OCI-M2 (cell line): ENCODE measurements around the gene EEF2K.
"Not testable (repeated sequence)": the region's sequence is repeated elsewhere in the genome, so short reads cannot be mapped to it uniquely, and the experiment has no call there.

ENCODE experiments used
- DNase-seq: peaks from one replicate; lab custom pipeline; 2025; ENCODE audit not compliant: unreplicated experiment; lab: John Stamatoyannopoulos, UW

EEF2K gene

DNA sequence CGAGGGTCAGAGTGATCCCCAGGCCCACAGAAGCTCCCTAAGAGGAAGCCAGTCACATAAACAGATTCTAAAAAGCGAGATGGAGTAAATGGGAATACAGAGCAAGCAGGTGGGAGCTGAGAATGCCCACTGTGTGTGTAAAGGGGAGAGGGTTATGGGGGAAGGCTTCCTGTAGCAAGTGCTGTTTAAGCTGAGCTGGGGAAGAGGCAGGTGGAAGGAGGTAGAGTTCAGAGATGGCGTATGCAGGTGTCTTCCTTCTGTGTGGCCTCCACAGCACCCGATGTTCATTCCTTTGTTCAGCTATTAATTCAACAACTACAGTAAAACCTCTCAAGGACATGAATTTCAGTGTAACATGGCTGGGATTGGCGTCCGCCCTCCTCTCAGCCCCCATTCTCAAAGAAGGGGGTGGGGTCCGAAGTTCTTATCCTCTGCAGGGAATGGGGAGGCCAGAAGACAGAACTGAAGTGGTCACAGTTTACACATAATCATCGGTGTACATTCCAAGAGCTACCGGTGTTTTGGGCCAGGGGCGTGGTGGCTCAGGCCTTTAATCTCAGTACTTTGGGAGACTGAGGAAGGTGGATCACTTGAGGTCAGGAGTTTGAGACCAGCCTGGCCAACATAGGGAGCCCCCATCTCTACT, 1.8 kb downstream of the EEF2K start:
- DNase-seq = no peak

GRCh38 chr16:22210285-22210684, 4.2 kb downstream of the EEF2K start:
- DNase-seq = no peak

DNA sequence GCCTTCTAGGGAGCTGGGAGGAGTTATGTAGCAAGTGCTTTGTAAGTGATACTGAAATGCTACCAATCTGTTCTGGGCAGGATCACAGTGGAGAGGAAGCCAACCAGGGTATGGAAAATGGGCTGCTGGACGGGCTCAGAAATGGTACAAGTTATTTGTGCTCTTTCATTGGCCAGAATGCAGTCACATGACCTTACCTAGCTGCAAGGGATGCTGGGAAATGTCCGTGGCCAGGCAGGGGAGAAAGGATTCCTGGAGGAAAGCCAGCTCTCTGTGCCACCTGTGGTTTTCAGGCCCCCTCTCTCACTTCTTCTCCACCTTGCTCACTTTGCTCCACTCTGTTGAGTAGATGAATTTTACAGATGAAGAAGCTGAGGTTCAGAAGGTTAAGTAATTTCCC, 4.8 kb downstream of the EEF2K start:
- no peak for DNase-seq

DNA sequence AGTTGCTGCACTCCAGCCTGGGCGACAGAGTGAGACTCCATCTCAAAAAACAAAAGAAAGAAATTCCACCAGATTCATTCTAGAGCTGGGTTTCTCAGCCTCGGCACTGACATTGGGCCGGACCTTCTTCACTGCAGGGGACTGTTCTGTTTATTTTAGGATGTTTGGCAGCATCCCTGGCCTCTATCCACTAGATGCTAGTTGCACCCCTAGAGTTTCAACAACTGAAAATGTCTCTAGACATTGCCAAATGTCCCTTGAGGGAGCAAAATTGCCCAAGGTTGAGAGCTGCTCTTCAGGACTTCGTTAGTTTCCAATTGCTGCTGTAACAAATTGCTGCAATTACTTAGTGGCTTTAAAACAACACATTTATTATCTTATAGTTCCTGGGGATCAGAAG, 7.2 kb downstream of the EEF2K start:
- DNase-seq = no peak

GRCh38 chr16:22213801-22214200, 7.7 kb downstream of the EEF2K start:
- no peak for DNase-seq

- DNase-seq = no peak
Observed at GRCh38 chr16:22214402-22214801, 8.3 kb downstream of the EEF2K start.

DNA sequence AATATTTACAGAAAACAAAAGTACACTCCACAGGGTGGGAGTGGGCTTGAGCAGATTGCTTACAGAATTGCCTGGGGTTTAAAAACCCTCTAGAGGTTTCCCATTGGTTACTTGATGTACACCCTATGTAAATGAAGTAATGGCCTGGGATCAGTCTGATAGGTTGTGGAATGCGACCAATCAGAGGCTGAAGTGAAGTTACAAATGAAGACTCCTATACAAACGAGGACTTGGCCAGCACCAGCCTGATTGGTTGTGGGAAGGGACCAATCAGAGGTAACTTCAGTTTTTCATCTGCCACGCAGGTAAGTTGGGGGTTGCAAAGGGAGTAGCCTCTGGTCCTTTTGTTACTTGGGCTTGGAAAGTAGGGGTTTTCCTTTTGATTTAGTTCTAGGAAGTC, 8.8 kb downstream of the EEF2K start:
- no peak for DNase-seq

GRCh38 chr16:22216191-22216831, 10.2 kb downstream of the EEF2K start:
- DNase-seq = no peak

GRCh38 chr16:22216832-22217225, 10.8 kb downstream of the EEF2K start:
- DNase-seq = not testable (repeated sequence)

GRCh38 chr16:22217890-22218730, 12.0 kb downstream of the EEF2K start:
- DNase-seq = no peak

DNA sequence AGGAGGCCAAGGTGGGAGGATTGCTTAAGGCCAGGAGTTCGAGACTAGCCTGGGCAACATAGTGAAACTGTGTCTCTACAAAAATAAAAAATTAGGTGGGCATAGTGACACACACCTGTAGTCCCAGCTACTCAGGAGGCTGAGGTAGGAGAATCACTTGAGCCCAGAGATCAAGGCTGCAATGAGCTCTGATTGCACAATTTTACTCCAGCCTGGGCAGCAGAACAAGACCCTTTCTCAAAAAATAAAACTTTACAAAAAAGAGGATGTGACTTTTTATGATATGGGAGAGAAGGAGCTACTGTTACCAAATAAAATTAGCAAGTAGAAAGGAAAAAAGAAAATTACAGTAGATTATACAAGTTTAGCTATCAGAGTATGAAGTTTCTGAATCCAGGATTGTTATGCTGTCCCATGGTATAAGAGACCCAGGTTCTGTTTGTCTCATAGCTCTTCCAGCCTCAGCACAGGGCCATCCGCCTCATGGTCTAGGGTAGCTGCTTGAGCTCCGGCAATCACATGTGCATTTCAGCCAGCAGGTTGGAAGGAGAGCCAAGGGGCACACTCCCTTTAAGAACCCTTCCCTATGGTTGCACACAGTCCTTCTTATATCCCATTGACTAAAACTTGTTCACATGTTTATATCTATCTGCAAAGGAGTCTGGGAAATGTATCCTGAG, 13.5 kb downstream of the EEF2K start:
- DNase-seq = no peak

DNA sequence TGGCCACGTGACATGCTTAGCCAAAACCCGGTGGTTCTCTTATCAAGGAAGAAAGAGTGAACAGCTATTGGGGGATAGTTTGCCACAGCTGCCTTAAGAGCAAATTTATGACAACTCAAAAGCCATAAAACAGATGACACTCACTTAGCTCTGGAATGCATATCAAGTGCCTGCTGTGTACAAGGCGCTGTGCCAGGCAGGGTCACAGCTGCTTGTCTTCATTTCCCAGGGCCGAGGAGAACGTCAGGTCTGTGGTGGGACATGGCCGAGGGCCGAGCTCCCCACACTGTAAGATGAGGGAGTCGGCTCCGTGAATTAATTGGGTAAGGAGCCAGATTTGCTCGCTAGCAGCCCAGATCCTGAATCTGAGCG, 14.0 kb downstream of the EEF2K start:
- DNase-seq = no peak

GRCh38 chr16:22220714-22221113, 14.6 kb downstream of the EEF2K start:
- no peak for DNase-seq

GRCh38 chr16:22222006-22222405, 15.9 kb downstream of the EEF2K start:
- no peak for DNase-seq

- DNase-seq = no peak
Observed at GRCh38 chr16:22222998-22223397, 16.9 kb downstream of the EEF2K start.

GRCh38 chr16:22225060-22225459, 19.0 kb downstream of the EEF2K start:
- DNase-seq = no peak

DNA sequence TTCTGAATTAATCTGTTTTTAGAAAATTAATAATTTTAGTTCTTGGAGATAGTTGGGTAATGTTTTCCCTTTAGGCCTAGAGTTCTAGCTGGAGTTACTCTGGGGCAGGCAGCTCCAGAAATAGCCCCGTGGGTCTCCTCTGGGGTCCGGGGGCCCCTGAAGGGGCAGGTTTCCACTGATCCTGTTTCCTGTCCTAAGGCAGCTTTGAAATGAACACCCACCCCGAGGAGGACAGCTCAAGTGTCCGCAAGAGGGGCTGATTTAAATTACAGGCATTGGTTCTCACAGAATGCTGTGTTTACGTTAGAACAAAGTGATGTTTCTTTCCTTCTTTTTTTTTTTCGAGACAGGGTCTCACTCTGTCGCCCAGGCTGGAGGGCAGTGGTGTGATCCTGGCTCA, 23.8 kb downstream of the EEF2K start:
- DNase-seq = no peak

DNA sequence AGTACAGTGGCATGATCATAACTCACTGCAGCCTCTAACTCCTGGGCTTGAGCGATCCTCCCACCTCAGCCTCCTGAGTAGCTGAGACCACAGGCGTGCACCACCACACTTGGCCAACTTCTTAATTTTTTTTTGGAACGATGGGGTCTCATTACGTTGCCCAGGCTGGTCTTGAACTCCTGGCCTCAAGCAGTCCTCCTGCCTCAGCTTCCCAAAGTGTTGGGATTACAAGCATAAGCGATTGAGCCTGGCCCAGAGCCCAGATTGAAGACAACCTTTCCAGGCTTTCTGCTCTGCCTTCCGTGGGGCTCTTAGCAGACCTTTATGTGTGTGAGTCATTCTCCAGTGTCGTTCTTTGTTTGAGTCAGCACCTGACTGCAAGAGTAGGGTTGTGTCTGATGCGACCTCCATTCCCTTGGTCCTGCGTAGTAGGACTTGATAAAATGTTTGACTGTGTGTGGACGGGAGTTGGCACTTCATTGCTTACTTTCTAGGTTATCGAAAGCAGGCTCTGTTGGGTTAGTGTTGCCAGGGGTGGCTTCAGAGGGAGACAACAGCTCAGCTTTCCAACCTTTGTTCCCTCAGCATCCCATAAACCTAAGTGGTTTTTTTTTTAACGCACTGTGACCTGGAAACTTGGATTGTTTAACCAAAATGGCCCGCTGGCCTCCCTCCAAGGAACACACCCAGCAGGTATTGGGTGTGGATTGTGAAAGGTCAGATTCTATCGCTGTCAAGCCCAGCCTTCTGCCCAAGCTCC, 26.4 kb downstream of the EEF2K start:
- DNase-seq = no peak

DNA sequence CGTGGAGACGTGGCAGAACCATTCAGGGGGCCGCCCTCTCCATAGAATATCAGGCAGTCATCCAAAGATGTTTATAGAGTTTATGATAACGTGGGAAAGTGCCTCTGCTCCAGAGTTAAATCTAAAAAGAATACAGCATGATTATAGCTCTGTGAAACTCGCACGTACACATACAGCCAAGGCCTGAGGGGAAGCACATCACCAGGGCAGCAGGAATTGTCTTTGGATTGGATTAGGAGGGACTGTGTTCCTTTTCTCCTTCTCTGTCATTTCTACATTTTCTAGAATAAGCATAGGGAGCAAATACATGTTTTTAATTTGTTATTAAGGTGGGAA, 26.9 kb downstream of the EEF2K start:
- DNase-seq = no peak

DNA sequence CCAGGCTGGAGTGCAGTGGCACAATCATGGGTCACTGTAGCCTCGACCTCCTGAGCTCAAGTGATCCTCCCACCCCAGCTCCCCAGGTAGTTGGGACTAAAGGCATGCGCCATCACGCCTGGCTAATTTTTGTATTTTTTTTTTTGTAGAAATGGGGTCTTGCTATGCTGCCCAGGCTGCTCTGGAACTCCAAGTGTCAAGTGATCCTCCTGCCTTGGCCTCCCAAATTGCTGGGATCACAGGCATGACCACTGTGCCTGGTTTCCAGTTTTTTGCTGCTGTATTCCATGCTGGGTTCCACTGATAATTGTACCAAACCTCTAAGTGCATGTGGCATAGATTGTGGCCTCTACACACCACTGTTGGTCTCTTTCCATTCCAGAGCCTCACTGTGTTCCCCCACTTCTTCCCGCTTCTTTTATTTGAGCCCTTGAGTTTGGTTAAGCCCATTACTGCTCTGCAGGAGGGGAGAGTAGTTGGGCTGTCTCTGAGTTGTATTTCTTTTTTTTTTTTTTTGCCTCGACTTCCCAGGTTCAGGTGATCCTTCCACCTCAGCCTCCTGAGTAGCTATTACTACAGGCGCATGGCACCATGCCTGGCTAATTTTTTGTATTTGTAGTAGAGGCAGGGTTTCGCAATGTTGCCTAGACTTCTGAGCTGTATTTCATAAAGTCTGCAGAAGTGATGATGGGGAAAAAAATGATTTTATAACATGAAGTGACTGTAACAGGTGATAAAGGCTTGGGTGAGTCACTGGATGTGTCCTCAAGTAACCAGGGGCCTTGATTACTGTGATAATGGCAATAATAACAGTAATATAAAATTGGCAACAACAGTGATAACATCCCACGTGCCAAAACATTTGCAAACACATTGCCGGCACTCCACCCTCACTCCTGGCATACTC, 30.0 kb downstream of the EEF2K start:
- DNase-seq = no peak
